Posterior vena cava (tissue), 2 donors: ENCODE results near the gene LGALS8. TPM values are rescaled to one million over a fixed set of nuclear protein-coding genes. Genes with fewer than 3 reads are reported as not detected.
"Not testable (repeated sequence)": the region's sequence is repeated elsewhere in the genome, so short reads cannot be mapped to it uniquely, and the experiment has no call there.

ENCODE experiments used
- DNase-seq: peaks from one replicate; pipeline ENCODE4 v3.0.0-alpha.2; 2020; ENCODE audit warnings: low spot score
- intact Hi-C, 2 donors: fragments of 100-400 bp; cut with DNase I; formaldehyde crosslinking; loops; one replicate each; pipeline versions ENCODE4 v1.14.1 to v1.14.2; 2022 to 2023
- long read RNA-seq, 2 donors: library from polyadenylated mRNA; unstranded; transcript quantifications; one replicate each; pipeline ENCODE4 v2.0.0, GENCODE V29; 2020 to 2021
- total RNA-seq, 2 donors: library from RNA; stranded (reverse); fragmentation: NEBNext Ultra II Directional; extraction: Animal tissue kit (Norgen Biotek cat#: 25700); gene quantifications; one replicate each; pipeline ENCODE4 v1.2.1, GENCODE V29; 2021
- donor health status: DM: yes; HTN: yes; CAD: no.
- donor health status: DM: yes; HTN: yes; CAD: no.

LGALS8 gene
- total RNA-seq: 10 to 100 TPM; 43.1 to 45.6 TPM
- long read RNA-seq, donor 1, full-length matches to known transcripts: 5 of 7 reads
- long read RNA-seq, donor 1, partial matches to known transcripts: 1 of 7 reads
- long read RNA-seq, donor 1, other reads (novel, unspliced or antisense): 1 of 7 reads
- long read RNA-seq, donor 2, full-length matches to known transcripts: 19 of 40 reads
- long read RNA-seq, donor 2, partial matches to known transcripts: 12 of 40 reads
- long read RNA-seq, donor 2, other reads (novel, unspliced or antisense): 9 of 40 reads

- intact Hi-C loops: loop anchor here in 1 of 2 donors (1.0 kb wide), 1 partner anchor 26 kb away; no protein-coding TSS in a partner anchor
- DNase-seq: peak; percentile 97
These were observed at the start of gene LGALS8 for GRCh38 chr1:236523704-236524141. Gene LGALS8 (plus strand): TSS chr1:236523982. CDS start chr1:236526071, 2,089 bp downstream.

GRCh38 chr1:236476019-236476418 lies 47.8 kb upstream of the LGALS8 start:
- DNase-seq: no peak
- intact Hi-C loops: no loop called here

- no peak for DNase-seq
- intact Hi-C loops: loop anchor here in 1 of 2 donors (5.0 kb wide), 1 partner anchor 244 kb away; no protein-coding TSS in a partner anchor
These were observed 42.9 kb upstream of the LGALS8 start for GRCh38 chr1:236480758-236481436.

GRCh38 chr1:236484310-236484971 lies 39.3 kb upstream of the LGALS8 start:
- DNase-seq: no peak
- intact Hi-C loops: loop anchor here in 1 of 2 donors (5.0 kb wide), 1 partner anchor 247 kb away; no protein-coding TSS in a partner anchor

GRCh38 chr1:236486356-236487002 lies 37.3 kb upstream of the LGALS8 start:
- intact Hi-C loops: loop anchor here in 1 of 2 donors (2.0 kb wide), 1 partner anchor 382 kb away; no protein-coding TSS in a partner anchor
- no peak for DNase-seq

- DNase-seq, intact Hi-C loops: not testable (repeated sequence)
These were observed 34.6 kb upstream of the LGALS8 start for GRCh38 chr1:236489161-236489560.

GRCh38 chr1:236489710-236490377 lies 33.9 kb upstream of the LGALS8 start:
- DNase-seq: no peak
- intact Hi-C loops: loop anchor here in 1 of 2 donors (5.0 kb wide), 1 partner anchor 388 kb away; no protein-coding TSS in a partner anchor

GRCh38 chr1:236491469-236492136 lies 32.2 kb upstream of the LGALS8 start:
- intact Hi-C loops: loop anchor here in 1 of 2 donors (5.0 kb wide), 1 partner anchor 389 kb away; no protein-coding TSS in a partner anchor
- DNase-seq: no peak

- no peak for DNase-seq
- intact Hi-C loops: loop anchor here in 1 of 2 donors (5.0 kb wide), 1 partner anchor 390 kb away; no protein-coding TSS in a partner anchor
These were observed 31.4 kb upstream of the LGALS8 start for GRCh38 chr1:236492378-236492777.

- intact Hi-C loops: loop anchor here in 1 of 2 donors (5.0 kb wide), 1 partner anchor 392 kb away; no protein-coding TSS in a partner anchor
- DNase-seq: no peak
These were observed 29.7 kb upstream of the LGALS8 start for GRCh38 chr1:236494082-236494481.

- intact Hi-C loops: loop anchor here in 1 of 2 donors (5.0 kb wide), 1 partner anchor 393 kb away; no protein-coding TSS in a partner anchor
These were observed 29.0 kb upstream of the LGALS8 start for GRCh38 chr1:236494586-236495466.

GRCh38 chr1:236495467-236496112 lies 28.2 kb upstream of the LGALS8 start:
- DNase-seq: no peak
- intact Hi-C loops: no loop called here

More at GRCh38 chr1:236494586-236495466, 29.0 kb upstream of the LGALS8 start:
- DNase-seq: no peak

GRCh38 chr1:236497908-236498307 lies 25.9 kb upstream of the LGALS8 start:
- DNase-seq: no peak
- intact Hi-C loops: loop anchor here in 1 of 2 donors (1.0 kb wide), 1 partner anchor 25 kb away; the partner anchor contains the start of gene LGALS8

- no peak for DNase-seq
- intact Hi-C loops: no loop called here
These were observed 22.7 kb upstream of the LGALS8 start for GRCh38 chr1:236501093-236501492.

GRCh38 chr1:236502579-236502971 lies 21.2 kb upstream of the LGALS8 start:
- intact Hi-C loops: no loop called here

GRCh38 chr1:236502972-236503639 lies 20.7 kb upstream of the LGALS8 start:
- DNase-seq: no peak
- intact Hi-C loops: no loop called here

More at GRCh38 chr1:236502579-236502971, 21.2 kb upstream of the LGALS8 start:
- no peak for DNase-seq
